ENCODE data around the gene PPFIA3. TPM values are rescaled to one million over a fixed set of nuclear protein-coding genes. Genes with fewer than 3 reads are reported as not detected.
"Not testable (repeated sequence)": the region's sequence is repeated elsewhere in the genome, so short reads cannot be mapped to it uniquely, and the experiment has no call there.

Gene PPFIA3
- total RNA-seq, 1 experiment from 2014 or later, result 4.9 TPM

GRCh38 chr19:49180659-49181058 lies 61.3 kb downstream of the PPFIA3 start:
- no TSS peak for BruUV-seq (replicated peaks)
- intact Hi-C loops (cut with micrococcal nuclease; ENCODE audit: unreplicated experiment), result no loop called here

GRCh38 chr19:49182010-49182847 lies 62.9 kb downstream of the PPFIA3 start:
- BruUV-seq (replicated peaks); H3K27me3 Mint-ChIP-seq (ENCODE audit: unreplicated experiment); H3K4me3 Mint-ChIP-seq (ENCODE audit: low read depth, unreplicated experiment): not testable (repeated sequence)

More at GRCh38 chr19:49180659-49181058, 61.3 kb downstream of the PPFIA3 start:
- Mint-ChIP-seq H3K27ac (ENCODE audit: unreplicated experiment) (no peak overlapping the region), H3K27me3 (ENCODE audit: unreplicated experiment) (no peaks in the 10 kb centered on the region), H3K4me3 (ENCODE audit: low read depth, unreplicated experiment) (no peak overlapping the region), H3K9me3 (ENCODE audit: low read depth, unreplicated experiment) (peaks cover 3% of the 10 kb centered on the region), H3K4me1 (ENCODE audit: low read depth, unreplicated experiment) (no peaks in the 10 kb centered on the region), H3K36me3 (ENCODE audit: insufficient read depth, unreplicated experiment) (peaks cover 27% of the 10 kb centered on the region)
- no peak for TF ChIP-seq CTCF (IDR thresholded peaks at IDR 0.05; ENCODE audit: unreplicated experiment)
- CTCF ChIA-PET, result no interaction called here
- no peak for DNase-seq

GRCh38 chr19:49182848-49183375 lies 63.6 kb downstream of the PPFIA3 start:
- TF ChIP-seq CTCF (IDR thresholded peaks at IDR 0.05; ENCODE audit: unreplicated experiment), result no peak
- no TSS peak for BruUV-seq (replicated peaks)
- CTCF ChIA-PET, result no interaction called here

More at GRCh38 chr19:49182010-49182847, 62.9 kb downstream of the PPFIA3 start:
- H3K36me3 Mint-ChIP-seq (ENCODE audit: insufficient read depth, unreplicated experiment), result peaks cover 30% of the 10 kb centered on the region
- H3K9me3 Mint-ChIP-seq (ENCODE audit: low read depth, unreplicated experiment); H3K4me1 Mint-ChIP-seq (ENCODE audit: low read depth, unreplicated experiment); CTCF ChIA-PET; DNase-seq; intact Hi-C loops (cut with micrococcal nuclease; ENCODE audit: unreplicated experiment); H3K27ac Mint-ChIP-seq (ENCODE audit: unreplicated experiment): not testable (repeated sequence)

GRCh38 chr19:49186108-49186507 lies 66.8 kb downstream of the PPFIA3 start:
- Mint-ChIP-seq H3K4me1 (ENCODE audit: low read depth, unreplicated experiment) (no peaks in the 10 kb centered on the region), H3K27ac (ENCODE audit: unreplicated experiment) (no peak overlapping the region), H3K36me3 (ENCODE audit: insufficient read depth, unreplicated experiment) (peaks cover 41% of the 10 kb centered on the region), H3K9me3 (ENCODE audit: low read depth, unreplicated experiment) (peaks cover 3% of the 10 kb centered on the region), H3K4me3 (ENCODE audit: low read depth, unreplicated experiment) (no peak overlapping the region), H3K27me3 (ENCODE audit: unreplicated experiment) (no peaks in the 10 kb centered on the region)
- TF ChIP-seq CTCF (IDR thresholded peaks at IDR 0.05; ENCODE audit: unreplicated experiment), result no peak
- no peak for DNase-seq
- CTCF ChIA-PET, result interaction anchor here (0.5 kb wide), 1 partner anchor 60 kb away, joined by 3 read pairs; no protein-coding TSS in a partner anchor
- BruUV-seq (replicated peaks), result no TSS peak
- intact Hi-C loops (cut with micrococcal nuclease; ENCODE audit: unreplicated experiment), result no loop called here

More at GRCh38 chr19:49182848-49183375, 63.6 kb downstream of the PPFIA3 start:
- intact Hi-C loops (cut with micrococcal nuclease; ENCODE audit: unreplicated experiment), result no loop called here
- no peaks in the 10 kb centered on the region for H3K4me1 Mint-ChIP-seq (ENCODE audit: low read depth, unreplicated experiment)
- H3K27ac Mint-ChIP-seq (ENCODE audit: unreplicated experiment), result no peak overlapping the region
- peaks cover 3% of the 10 kb centered on the region for H3K9me3 Mint-ChIP-seq (ENCODE audit: low read depth, unreplicated experiment)
- H3K36me3 Mint-ChIP-seq (ENCODE audit: insufficient read depth, unreplicated experiment), result peaks cover 29% of the 10 kb centered on the region
- no peaks in the 10 kb centered on the region for H3K27me3 Mint-ChIP-seq (ENCODE audit: unreplicated experiment)
- DNase-seq, result no peak
- H3K4me3 Mint-ChIP-seq (ENCODE audit: low read depth, unreplicated experiment), result no peak overlapping the region
